ENCODE data around the gene TMEM184A.

Gene TMEM184A

DNA sequence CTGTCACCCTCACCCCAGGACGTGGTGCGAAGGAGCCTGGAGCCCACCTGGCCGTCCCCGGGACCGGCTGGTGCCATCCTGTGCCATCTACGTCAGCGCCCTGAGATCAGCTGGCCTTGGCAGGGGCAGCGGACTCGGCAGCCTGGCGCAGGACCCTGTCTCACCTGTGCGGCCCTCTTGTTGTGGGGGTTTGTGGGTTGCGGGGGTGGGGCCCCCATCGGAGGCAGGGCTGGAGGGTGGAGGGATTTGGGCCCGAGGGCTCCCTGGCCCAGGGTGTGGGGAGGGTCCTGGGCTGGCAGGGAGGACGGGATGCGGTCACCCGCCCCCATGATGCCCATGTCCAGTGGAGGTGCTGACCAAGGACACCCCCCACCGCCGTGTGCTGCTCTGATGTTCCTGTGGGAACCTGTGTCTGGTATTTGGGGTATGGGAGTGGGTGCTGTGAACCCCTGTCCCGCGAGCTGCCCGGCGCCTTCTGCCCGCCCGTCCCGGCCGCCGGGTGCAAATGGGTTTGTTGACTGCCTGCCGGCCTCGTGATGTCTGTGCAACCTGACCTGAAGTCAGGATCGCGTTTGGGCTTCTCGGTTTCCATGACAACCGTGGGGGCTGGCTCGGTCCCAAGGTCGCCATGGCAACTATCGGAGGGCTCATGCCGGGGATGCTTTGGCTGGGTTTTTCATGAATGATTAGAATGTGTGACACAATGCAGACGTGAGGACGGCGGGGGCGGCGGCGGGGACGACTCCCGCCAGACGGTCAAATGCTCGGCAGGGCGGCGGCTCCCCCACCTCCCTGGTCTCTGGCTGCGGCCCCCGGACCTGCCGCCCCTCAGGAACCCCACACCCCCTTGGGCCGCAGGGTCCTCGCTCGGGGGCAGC lies 18.2 kb downstream of the TMEM184A start:
- no peak for DNase-seq

DNA sequence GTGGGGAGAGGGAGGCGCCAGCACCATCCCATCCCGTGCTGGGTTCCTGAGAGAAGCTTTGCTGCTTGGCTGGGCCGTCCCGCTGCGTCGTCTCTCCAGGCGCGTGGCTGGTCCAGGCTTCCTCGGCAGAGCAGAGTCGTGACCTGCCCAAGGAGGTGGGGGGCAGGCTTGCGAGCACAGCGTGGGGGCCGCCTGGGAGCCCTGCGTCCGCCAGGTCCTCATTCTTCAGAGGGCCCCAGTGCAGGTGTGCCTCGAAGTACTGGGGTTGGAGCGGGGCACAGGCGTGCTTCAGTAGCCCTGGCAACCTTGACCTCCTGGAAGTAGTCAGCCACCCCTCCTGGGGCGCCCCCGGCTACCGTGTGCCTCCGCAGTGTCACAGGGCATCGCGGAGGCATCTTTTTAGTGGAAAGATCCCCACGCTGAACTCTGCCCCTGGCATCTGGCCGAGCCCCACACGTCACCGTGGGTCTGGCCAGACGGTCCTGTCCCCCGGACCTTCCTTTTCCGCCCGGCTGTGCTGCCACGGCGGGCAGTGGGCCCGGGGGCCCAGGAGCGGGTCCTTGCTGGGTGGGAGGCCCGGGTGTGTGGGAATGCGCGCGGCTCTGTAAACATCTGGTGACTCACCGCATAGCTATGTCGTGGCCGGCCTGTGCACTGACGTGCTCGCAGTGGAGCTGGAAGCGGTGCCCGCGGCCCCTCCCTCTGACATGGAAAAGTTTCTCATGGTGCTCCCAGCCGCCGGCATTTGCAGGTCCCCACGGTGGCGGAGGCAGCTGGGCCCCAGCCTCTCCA lies 19.1 kb downstream of the TMEM184A start:
- no peak for DNase-seq

DNA sequence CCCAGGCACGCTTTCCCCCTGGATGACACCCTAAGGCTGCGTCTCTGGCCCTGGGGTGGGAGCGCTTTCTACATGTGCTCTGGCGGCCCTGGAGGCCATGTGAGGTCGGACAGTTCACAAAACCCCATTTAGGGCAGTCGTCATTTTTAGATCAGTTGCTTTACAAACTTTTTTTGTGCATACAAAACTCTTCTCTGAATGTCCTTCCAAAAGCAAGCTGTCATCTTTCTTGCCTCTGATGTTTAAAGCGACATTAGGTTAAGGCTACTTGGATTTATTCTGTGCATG lies 19.6 kb downstream of the TMEM184A start:
- no peak for DNase-seq

DNA sequence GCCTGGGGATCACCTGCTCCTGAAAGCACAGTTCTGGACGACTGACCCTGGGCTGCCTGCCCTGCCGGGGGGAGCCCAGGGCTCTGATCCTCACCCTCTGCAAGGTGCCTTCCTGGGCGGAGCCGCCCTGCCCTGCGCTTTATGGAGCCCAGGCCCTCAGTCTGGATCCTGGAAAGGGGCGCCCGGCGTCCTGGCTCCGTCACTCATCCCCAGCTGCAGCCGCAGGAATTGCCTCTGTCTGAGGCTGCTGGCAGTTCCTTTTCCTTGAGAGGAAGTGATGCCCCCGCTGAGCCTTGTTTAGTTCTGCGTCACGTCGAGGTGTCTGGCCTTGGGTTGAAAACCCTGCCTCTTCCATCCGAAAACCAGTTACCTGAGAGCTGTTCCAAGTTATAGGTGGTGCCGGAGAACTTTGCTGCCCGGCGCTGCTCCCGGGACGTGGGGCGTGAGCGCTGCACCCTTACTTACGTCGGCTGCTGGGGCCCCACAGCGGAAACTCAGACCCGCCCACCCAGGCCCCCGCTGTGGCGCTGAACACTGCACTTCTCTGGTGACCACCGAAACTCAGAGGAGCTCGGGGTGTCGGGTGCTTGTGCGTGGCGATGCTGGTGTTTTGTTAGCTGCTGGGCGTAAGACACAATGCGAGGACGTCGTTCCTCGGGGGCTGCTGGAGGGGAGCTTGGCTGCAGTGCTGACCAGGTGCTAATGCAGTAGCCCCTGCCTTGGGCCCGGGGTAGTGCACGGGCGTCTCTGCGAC lies 20.1 kb downstream of the TMEM184A start:
- no peak for DNase-seq

DNA sequence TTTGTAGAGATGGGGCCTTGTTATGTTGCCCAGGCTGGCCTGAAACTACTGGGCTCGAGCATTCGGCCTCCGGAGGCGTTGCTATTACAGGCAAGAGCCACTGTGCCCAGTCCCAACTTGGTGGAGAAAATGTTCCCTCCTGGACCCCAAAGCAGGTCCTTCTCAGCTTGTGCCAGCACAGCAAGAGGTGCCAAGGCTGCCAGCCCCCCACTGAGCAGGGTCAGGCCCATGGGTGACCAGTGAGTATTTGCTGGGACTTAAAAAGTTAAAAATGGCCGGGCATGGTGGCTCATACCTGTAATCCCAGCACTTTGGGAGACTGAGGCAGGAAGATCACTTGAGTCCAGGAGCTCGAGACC lies 20.9 kb downstream of the TMEM184A start:
- DNase-seq: no peak

DNA sequence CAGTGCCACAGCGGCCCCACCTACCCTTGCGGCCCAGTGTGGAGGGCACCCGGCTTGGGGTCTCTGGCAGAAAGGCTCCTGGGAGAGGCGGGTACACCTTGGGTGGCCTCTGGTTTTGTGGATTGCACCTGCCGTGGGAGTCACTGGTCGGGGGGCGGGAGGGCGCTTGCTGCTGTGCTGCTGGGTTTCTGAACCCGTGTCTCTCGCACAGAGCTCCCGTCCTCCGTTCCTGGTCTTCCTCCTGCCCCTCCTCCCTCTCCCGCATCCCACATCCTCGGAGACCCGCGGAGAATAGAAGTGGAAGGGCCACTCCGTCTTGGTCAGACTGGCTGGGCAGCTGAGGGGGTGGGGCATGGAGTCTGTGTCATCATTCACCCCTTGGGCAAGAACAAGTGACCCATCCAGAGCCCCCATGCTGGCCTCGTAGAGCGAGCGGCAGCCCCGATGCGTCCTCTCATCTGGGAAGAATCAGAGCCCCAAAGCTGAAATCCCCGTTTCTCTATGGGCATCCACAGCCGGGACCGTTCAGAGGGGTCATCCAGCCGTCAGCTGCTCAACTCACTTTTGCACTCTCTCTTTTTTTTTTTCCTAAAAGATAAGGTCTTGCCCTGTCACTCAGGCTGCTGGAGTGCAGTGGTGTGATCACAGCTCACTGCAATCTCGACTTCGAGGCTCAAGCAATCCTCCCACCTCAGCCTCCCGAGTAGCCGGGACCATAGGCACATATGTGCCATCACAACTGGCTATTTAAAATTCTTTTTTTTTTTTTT lies 21.5 kb downstream of the TMEM184A start:
- DNase-seq: no peak

DNA sequence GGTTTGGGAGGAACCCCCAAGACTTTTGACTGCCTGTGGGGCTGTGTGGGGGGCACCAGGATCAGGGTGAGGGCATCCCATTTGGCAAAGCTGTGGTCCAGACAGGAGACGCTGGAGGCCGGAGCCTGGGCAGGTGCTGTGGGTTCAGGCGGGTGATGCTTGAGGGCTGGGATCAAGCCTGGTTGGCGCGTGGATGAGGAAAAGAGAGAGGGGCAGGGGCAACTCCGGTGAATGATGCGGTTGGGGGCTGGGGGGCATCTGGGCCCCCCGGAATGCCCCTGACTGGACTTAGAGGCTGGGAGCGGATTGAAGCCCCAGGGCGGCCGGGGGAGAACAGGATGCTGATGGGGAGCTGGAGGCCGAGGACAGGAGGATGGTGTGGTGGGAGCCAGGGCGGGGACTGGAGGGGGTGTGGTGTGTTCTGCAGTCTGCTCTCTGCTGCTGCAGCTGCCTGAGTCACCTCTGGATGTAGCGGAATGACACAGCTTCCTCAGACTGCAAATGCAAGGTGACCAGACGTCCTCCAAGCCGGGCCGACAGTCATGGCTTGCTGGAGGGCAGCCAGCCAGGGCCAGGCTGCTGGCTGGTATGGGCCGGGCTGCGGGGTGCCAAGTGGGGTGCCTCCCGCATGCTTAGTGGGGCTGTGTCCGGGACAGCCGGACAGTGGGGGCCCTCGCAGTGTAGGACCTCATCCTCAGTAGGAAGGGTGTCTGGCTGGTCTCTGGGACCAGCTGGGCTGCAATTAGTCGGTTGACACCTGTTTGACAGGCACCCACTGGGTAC lies 22.3 kb downstream of the TMEM184A start:
- DNase-seq: no peak

DNA sequence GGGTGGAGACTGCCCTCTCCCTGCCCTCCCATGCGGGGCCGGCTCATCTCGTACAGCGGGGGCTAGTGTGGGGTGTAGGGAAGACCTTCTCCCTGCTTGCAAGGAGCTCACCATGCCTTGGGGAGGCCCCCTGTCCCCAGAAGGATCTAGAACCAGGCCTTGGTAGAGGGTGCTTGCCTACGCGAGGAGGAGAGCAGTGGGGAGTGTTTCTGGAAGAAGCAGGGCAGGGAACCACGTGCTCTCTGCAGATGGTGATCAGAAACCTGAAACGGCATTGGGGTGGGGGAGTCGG lies 22.8 kb downstream of the TMEM184A start:
- DNase-seq: no peak

DNA sequence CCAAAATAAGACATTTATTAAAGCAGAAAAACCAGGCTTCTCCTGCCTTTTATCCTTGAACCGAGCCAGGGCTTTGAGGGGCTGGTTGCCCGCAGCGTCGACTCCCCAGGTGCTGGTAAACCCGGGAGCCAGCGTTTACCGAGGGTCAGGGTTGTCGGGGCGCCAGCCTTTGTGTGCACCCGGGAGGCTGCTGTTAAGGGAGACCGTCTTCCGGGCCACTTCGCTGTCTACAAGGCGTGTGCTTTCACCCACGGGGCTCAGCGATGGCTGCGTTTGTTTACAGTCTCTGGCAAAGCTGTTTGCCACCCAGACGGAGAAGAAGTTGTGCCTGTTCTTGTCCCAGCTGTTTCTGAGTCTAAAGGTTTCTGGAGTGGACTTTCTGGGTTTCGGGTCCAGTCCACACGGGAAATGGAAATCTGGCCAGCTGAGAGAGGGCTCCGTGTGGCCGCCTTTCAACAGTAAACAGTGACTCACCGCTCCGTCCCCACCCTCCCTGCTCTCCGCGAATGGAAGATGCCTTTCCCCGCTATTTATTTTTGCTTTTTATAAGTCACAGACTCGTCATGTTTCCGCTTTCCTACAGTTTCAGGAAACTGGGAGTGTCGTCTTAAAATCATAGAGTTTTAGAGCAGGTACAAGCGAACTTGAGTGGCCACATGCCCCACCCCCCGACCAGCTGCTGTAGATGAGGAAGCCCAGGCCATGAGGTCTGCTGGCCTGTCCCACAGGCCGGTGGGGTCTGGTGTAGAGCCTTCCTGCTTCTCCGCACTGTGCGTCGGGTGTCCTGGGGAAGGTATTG lies 23.4 kb downstream of the TMEM184A start:
- DNase-seq: peak; percentile 53

DNA sequence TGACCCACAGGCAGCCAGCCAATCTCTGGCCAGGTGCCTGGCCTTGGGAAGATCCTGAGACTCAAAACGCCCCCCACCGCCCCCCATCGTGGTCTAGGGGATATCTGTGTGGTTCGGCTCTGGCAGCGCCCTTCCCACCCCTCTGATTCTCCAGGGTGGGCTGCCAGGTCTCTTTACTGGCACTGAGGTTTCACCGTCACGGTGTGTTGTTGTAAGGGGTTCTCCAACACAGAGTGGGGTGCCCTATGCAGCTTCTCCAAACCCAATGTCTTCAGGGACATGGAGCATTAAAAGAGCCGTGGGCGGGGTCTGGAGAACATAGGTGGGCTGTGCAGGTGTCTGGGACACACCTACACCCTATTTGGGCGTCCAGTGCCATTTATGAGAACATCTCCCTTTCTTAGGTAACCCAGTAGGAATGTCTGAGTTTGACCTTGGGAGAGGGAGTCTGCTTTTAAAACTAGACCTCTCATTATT lies 24.0 kb downstream of the TMEM184A start:
- no peak for DNase-seq

DNA sequence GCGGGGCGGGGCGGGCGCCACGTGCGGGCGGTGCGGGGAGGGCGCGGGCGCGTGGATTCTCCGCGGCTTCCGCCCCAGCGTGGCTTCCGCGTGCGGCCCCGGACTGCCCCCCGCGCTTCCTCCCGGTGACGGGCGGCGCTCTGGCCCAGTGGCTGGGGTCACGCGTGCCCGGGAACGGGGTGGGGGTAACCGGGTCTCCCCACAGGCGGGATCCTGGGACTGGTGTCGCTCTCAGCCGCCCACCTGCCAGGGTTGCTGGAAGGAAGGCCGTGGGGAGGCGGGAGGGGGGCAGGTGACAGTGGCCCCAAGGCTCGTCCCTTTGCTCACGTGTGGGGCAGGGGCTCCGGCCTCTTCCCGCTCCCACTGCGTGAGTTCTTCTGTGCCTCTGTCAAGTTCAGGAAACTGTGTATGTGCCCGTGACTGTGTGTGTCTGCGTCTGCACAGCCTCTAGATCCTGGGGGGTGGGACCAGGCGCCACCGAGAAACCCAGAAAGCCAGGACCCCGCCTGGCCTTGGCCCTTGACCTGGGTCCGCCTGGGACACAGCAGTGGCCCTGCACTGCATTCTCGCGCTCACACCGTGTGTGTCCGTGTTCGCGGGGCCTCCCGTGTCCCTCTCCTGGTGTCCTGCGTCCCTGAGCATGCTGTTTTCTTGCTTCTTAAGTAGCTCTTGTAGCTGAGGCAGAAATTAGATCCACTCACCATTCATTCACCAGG lies 24.6 kb downstream of the TMEM184A start:
- peak; percentile 31 for DNase-seq

DNA sequence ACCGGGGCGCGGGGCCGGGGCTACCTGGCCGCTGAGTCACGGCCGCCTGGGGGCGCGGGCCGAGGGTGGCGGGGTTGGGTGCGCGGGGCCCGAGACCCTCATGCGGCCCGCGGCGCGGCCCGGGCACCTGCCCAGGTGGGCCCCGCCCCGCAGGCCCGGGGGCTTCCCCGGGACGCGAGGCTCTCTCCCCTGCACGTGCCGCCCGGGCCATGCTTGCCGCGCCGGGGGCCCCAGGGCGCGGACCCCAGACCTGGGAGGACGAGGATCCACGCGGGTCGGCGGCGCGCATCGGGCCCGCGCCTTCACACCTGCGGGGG lies 25.1 kb downstream of the TMEM184A start:
- no peak for DNase-seq

DNA sequence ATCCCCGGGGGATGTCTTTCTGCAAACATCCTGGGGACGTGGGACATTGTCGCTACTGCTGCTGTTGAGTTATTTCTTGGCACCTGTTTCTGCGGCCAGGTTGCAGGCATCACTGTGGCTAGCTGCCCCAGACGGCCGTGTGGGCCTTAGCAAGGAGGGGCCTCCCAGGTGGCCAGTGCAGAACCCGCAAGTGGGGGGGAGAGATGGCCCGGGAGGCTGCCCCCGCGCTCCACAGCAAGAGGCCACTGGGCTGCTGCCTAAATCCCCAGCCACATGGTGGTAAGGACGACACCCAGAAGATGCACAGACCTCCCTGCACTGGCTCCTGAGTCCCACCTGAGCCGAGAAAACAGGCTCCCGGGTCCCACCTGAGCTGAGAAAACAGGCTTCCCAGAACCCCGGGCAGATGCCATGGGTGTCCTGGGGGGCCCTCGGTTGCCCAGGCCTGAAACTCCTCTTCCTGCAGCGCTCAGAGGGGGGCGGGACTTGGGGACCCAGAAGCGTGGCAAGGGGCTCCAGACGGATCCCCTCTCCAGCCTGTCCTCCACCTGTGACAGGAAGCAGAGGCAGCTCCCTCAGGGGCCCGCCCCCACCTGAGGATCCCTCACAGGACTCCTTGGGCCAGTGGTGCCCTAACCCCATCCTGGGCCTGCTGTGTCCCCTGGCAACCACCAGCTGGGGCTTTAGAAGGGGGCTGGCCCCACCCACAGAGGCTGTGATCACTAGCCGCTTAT lies 26.5 kb downstream of the TMEM184A start:
- no peak for DNase-seq

DNA sequence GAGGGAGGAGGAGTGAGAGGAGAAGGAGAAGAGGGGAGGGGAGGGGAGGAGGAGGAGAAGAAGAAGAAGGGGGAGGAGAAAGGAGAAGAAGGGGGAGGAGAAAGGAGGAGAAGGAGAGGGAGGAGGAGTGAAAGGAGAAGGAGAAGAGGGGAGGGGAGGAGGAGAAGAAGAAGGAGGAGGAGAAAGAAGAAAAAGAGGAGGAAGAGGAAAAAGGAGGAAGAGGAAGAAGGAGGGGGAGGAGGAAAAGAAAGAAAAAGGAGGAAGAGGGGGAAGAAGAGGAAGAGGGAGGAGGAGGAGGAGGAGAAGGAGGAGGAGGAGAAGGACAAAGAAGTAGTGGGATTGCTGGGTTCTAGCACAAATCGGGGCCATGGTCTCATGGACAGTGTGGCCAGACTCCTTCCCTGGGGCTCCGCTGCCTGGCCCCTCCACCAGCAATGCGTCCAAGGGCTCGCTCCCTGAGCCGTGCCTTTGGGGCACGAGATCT lies 29.7 kb downstream of the TMEM184A start:
- DNase-seq: no peak

DNA sequence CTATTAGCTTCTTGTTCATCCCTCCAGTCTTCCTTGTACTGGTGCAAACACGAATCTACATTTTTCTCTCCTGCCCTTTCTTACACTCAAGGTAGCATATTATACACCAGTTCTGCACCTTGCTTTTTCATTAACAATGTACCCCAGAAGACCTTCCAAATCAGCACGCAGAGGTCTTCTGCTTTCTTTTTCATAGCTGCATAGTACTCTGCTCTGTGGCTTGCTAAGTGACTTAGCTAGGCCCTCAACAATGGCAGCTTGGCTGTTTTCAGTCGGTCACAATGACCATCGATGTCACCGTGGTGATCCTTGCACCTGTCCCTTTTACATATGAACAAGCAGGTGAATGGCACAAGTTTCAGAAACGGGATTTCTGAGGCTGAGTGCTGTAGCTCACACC lies 30.6 kb downstream of the TMEM184A start:
- no peak for DNase-seq

DNA sequence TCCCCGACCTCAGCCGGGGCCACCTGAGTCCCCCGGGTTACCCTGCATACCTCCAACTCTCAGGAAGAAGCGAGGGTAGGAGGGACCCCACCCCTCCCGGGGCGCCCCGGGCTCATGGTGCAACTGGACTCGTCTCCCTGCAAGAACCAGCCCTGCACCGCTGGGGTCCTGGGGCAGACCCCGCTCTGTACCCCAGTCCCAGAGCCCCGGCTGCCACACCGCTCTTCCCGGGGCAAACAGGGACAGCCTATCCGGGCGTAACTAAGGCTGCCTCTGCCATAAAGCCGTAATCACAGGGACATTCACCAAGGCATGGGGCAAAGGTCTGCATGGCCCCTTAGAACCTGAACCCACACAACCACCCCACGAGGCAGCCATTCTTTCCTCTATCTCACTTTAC lies 32.2 kb downstream of the TMEM184A start:
- no peak for DNase-seq

DNA sequence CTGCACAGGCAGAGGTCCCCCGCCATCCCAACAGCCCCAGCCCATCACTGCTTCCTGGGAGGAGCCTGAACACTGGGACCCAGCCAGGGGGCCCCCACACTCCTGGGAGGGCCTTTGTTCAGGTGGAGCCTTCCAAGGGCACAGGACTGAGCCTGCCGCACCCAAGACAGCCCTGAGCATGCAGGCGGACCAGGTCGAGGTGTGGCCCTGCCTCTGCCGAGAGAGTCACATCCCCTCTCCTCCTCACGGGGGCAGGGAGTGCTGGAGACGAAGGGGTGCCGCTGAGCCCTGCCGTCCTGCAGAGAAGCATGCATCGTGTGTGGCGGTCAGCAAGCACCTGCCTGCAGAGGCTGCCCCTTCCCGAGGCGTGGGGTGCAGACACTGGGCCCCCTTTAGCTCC lies 32.8 kb downstream of the TMEM184A start:
- DNase-seq: no peak

DNA sequence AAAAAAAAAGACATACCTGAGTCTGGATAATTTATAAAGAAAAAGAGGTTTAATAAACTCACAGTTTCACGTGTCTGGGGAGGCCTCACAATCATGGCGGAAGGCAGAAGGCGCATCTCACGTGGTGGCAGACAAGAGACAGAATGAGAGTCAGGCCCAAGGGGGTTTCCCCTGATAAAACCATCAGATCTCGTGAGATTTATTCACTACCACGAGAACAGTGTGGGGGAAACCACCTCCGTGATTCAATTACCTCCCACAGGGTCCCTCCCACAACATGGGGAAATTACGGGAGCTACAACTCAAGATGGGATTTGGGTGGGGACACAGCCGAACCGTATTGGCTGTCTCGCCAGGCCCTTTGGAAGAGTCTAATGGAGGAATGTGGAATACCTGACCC lies 34.5 kb downstream of the TMEM184A start:
- no peak for DNase-seq

DNA sequence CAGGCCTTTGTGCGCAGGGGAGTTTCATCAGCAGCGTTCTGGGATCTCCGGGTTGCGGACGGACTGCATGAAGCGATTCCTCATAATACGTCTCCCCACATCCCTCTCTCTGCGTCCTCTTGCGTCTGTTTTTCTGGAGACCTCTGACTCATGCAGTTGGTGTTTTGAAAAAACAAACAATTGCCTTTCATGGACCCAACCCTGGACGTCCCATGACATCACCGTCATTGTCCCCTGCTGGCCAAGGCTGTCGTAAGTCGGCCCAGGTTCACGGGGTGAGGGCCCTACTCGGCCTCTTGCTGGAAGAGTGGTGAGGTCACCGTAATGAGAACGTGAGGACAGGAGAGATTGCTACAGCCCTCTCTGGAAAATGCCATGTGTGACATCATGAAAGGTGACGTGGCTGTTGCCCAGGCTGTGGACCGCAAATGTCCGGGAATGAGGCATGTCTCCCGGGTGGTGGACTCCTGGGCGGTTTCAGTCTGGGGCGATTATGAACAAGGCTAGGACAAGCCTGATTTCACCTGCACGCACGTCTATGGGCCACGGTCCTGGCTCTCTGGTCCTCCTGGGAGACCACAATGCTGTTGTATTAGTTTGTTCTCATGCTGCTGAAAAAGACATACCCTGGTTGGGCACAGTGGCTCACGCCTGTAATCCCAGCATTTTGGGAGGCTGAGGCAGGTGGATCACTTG lies 35.3 kb downstream of the TMEM184A start:
- DNase-seq: no peak
